Measurements from ENCODE around the gene MMP19.

The MMP19 gene

DNA sequence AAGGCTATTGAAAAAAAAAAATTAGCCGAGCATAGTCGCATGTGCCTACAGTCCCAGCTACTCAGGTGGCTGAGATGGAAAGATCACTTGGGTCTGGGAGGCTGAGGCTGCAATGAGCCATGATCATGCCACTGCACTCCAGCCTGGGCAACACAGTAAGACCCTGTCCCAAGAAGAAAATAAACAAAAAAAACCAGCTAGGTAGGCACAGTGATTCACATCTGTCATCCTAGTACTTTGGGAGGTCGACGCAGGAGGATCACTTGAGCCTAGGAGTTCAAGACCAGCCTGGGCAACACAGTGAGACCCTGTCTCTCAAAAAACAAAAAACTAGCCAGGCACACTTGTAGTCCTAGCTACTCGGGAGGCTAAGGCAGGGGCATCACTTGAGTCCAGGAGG, 33.5 kb downstream of the MMP19 start:
- Histone ChIP-seq H3K4me1 (peaks cover 0 to 18% (median 0%) of the 10 kb centered on the region in 4 donors), H3K27ac (no peak overlapping the region), H3K27me3 (no peaks in the 10 kb centered on the region), H3K9me3 (no peaks in the 10 kb centered on the region), H3K4me3 (no peak overlapping the region), H3K36me3 (peaks cover 4 to 30% (median 15%) of the 10 kb centered on the region in 3 donors)
- DNase-seq, result no peak
- TF ChIP-seq, protein P1, sequence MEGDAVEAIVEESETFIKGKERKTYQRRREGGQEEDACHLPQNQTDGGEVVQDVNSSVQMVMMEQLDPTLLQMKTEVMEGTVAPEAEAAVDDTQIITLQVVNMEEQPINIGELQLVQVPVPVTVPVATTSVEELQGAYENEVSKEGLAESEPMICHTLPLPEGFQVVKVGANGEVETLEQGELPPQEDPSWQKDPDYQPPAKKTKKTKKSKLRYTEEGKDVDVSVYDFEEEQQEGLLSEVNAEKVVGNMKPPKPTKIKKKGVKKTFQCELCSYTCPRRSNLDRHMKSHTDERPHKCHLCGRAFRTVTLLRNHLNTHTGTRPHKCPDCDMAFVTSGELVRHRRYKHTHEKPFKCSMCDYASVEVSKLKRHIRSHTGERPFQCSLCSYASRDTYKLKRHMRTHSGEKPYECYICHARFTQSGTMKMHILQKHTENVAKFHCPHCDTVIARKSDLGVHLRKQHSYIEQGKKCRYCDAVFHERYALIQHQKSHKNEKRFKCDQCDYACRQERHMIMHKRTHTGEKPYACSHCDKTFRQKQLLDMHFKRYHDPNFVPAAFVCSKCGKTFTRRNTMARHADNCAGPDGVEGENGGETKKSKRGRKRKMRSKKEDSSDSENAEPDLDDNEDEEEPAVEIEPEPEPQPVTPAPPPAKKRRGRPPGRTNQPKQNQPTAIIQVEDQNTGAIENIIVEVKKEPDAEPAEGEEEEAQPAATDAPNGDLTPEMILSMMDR (IDR thresholded peaks at IDR 0.05), result no peak
- intact Hi-C loops (cut with DNase I; ENCODE audit: low total_unique reads), result loop anchor here (5.0 kb wide), 1 partner anchor 62 kb away; no protein-coding TSS in a partner anchor

DNA sequence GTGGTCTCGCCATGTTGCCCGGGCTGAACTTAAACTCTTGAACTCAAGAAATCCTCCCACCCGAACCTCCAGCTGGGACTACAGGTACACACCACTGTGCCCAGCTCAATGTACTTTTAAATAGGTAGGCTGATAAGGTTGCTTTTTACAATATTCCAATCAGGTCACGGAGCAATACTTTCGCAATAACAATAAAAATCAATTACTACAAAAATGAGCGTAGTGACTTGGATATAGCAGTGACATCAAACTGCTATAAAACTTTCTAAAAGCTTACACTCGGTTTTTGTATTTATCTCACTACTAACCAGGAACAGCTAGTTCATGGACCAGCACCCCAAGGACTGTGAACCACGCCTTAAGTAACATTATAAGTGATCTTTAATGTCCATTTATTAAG, 35.8 kb downstream of the MMP19 start:
- TF ChIP-seq, protein P1 (IDR thresholded peaks at IDR 0.05), result no peak
- peaks cover 0 to 1% (median 0%) of the 10 kb centered on the region in 4 donors for H3K4me1 ChIP-seq
- no peaks in the 10 kb centered on the region for H3K9me3 ChIP-seq
- intact Hi-C loops (cut with DNase I; ENCODE audit: low total_unique reads), result loop anchor here (5.0 kb wide), 1 partner anchor 60 kb away; no protein-coding TSS in a partner anchor
- peaks cover 6 to 34% (median 28%) of the 10 kb centered on the region in 3 donors for H3K36me3 ChIP-seq
- no peak for DNase-seq
- H3K27me3 ChIP-seq, result no peaks in the 10 kb centered on the region
- no peak overlapping the region for H3K27ac ChIP-seq
- no peak overlapping the region for H3K4me3 ChIP-seq

DNA sequence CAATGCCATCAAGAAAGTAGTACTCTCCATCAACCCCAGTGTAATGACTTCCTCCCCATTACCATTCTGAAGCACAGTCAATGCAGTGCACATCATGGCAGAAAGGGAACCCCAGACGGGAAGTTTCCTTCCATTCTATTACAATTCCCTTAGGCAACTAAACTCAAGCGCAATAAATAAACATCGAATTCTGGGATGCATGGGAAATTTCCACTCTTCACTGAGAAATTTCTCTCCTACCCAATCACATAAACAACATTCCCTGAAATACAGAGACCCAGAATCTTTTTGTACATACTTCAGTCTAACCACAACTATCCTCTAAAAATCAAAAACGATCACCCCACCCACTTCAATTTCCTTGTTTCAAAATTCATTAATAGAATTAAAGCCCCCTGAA, 45.2 kb downstream of the MMP19 start:
- H3K27ac ChIP-seq, result no peak overlapping the region
- H3K36me3 ChIP-seq, result peaks cover 71 to 85% (median 78%) of the 10 kb centered on the region in 3 donors
- intact Hi-C loops (cut with DNase I; ENCODE audit: low total_unique reads), result no loop called here
- H3K27me3 ChIP-seq, result no peaks in the 10 kb centered on the region
- H3K4me3 ChIP-seq, result no peak overlapping the region
- H3K9me3 ChIP-seq, result no peaks in the 10 kb centered on the region
- H3K4me1 ChIP-seq, result no peaks in the 10 kb centered on the region
- no peak for DNase-seq
- TF ChIP-seq, protein P1 (IDR thresholded peaks at IDR 0.05), result no peak

DNA sequence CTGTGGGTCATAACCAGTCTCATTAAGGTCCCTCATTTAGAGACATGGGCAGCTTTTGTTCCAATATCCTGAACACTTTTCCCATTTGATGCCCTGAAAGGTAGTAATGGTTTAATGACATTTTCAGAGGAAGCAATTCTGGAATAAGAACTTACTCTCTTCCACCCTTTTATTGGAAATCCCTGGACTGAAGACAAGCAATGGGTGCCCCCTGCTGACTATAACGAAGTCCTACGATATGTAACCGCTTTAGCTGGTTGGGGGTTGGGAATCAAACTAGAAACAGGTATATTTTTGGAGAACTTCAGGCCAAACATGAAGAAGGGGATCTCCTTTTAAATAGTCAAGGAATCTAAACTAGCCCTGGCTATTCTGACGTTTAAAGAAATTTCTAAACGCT, 45.7 kb downstream of the MMP19 start:
- Histone ChIP-seq H3K4me3 (no peak overlapping the region), H3K27ac (no peak overlapping the region), H3K4me1 (no peaks in the 10 kb centered on the region), H3K9me3 (no peaks in the 10 kb centered on the region), H3K36me3 (peaks cover 70 to 89% (median 77%) of the 10 kb centered on the region in 3 donors), H3K27me3 (no peaks in the 10 kb centered on the region)
- TF ChIP-seq, protein P1 (IDR thresholded peaks at IDR 0.05), result peak in 1 of 2 experiments; percentile 21
- DNase-seq, result no peak
- intact Hi-C loops (cut with DNase I; ENCODE audit: low total_unique reads), result no loop called here

DNA sequence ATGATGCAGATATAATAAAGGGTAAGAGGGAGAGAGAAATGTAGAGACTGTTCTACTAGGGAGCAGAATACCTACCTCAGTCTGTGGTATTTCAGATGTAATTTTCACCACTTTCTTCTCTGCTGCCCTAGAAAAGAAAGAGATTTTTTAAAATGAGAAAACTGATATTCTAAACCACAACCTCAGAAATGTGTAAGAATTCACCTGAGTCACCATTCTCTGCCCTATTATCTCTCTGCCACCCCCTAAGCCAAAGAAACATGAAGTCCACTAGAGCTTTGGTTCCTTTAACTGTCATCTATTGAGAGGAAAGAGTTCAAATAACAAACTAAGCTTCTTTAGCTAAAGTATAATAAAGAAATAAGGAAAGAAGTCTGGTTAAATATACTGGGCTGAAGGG, 46.8 kb downstream of the MMP19 start:
- Histone ChIP-seq H3K36me3 (peaks cover 58 to 85% (median 65%) of the 10 kb centered on the region in 3 donors), H3K27me3 (no peaks in the 10 kb centered on the region), H3K4me1 (no peaks in the 10 kb centered on the region), H3K27ac (no peak overlapping the region), H3K9me3 (no peaks in the 10 kb centered on the region), H3K4me3 (no peak overlapping the region)
- no peak for DNase-seq
- intact Hi-C loops (cut with DNase I; ENCODE audit: low total_unique reads), result no loop called here
- TF ChIP-seq, protein P1 (IDR thresholded peaks at IDR 0.05), result no peak

DNA sequence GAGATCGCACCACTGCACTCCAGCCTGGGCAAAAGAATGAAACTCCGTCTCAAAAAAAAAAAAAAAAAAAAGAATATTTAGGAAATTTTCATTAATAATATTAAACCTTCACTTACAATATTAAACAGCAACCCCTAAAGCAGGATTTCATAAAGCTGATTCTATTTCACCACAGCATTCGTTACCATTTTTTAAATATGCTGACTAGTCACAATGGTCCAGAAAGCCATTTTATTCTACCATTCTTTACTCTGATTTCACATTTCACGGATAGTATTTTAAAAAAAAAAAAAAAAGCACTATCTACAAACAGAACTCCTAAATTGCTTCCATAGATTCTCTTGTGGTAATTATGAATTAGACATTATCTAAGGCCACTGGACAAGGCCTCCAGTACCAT, 52.8 kb downstream of the MMP19 start:
- intact Hi-C loops (cut with DNase I; ENCODE audit: low total_unique reads), result no loop called here
- Histone ChIP-seq H3K4me1 (no peaks in the 10 kb centered on the region), H3K27me3 (no peaks in the 10 kb centered on the region), H3K27ac (no peak overlapping the region), H3K36me3 (peaks cover 59 to 93% (median 71%) of the 10 kb centered on the region in 3 donors), H3K9me3 (no peaks in the 10 kb centered on the region), H3K4me3 (no peak overlapping the region)
- TF ChIP-seq, protein P1 (IDR thresholded peaks at IDR 0.05), result no peak
- no peak for DNase-seq

All from tibial artery (tissue), 4 donors.